HL-60 (cell line): ENCODE data around the gene ROR2.
A peak's percentile ranks its signal among the peaks of the same experiment; 100 is the strongest.

Source experiments
- GABPA ChIP-seq: IDR thresholded peaks from 2 replicates; pipeline ENCODE4 v1.6.1; 2012; ENCODE audit warnings: low read depth
- POLR2AphosphoS5 ChIP-seq: IDR thresholded peaks from 2 replicates; pipeline ENCODE4 v1.6.1; 2012; ENCODE audit warnings: low read depth
- TF ChIP-seq, protein P1 (sequence below): IDR thresholded peaks from one replicate; pipeline ENCODE4 v1.5.1; 2011; ENCODE audit warnings: low read length, control low read depth, inconsistent platforms; ENCODE audit not compliant: insufficient read depth

- TF ChIP-seq, protein P1, sequence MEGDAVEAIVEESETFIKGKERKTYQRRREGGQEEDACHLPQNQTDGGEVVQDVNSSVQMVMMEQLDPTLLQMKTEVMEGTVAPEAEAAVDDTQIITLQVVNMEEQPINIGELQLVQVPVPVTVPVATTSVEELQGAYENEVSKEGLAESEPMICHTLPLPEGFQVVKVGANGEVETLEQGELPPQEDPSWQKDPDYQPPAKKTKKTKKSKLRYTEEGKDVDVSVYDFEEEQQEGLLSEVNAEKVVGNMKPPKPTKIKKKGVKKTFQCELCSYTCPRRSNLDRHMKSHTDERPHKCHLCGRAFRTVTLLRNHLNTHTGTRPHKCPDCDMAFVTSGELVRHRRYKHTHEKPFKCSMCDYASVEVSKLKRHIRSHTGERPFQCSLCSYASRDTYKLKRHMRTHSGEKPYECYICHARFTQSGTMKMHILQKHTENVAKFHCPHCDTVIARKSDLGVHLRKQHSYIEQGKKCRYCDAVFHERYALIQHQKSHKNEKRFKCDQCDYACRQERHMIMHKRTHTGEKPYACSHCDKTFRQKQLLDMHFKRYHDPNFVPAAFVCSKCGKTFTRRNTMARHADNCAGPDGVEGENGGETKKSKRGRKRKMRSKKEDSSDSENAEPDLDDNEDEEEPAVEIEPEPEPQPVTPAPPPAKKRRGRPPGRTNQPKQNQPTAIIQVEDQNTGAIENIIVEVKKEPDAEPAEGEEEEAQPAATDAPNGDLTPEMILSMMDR: no peak
- TF ChIP-seq GABPA (no peak), POLR2AphosphoS5 (peak; percentile 93)
These were observed 114.4 kb downstream of the ROR2 start for GRCh38 chr9:91835632-91836031.
